Uterus (tissue), 2 donors: ENCODE measurements around the gene ZNF480.

ENCODE experiments used
- POLR2A ChIP-seq, 2 donors: fragments of 450-650 bp; IDR thresholded peaks; one replicate each; pipeline ENCODE4 v1.6.1; 2016; ENCODE audit warnings: antibody characterized with exemption in 2 of 2, mild to moderate bottlenecking in 1 of 2, moderate library complexity in 1 of 2
- TF ChIP-seq, protein P1 (sequence below), 4 experiments: fragments of 200-600 bp in 2 of 4; fragments of 450-650 bp in 2 of 4; sonication (generic) in 2 of 4; IDR thresholded peaks; one replicate each; pipeline ENCODE4 v1.5.1; 2016 to 2019; ENCODE audit warnings: antibody characterized with exemption in 4 of 4, mild to moderate bottlenecking in 2 of 4, moderate library complexity in 1 of 4

GRCh38 chr19:52335768-52336116, 38.8 kb downstream of the ZNF480 start:
- TF ChIP-seq POLR2A (IDR thresholded peaks at IDR 0.05): no peak
- TF ChIP-seq, protein P1, sequence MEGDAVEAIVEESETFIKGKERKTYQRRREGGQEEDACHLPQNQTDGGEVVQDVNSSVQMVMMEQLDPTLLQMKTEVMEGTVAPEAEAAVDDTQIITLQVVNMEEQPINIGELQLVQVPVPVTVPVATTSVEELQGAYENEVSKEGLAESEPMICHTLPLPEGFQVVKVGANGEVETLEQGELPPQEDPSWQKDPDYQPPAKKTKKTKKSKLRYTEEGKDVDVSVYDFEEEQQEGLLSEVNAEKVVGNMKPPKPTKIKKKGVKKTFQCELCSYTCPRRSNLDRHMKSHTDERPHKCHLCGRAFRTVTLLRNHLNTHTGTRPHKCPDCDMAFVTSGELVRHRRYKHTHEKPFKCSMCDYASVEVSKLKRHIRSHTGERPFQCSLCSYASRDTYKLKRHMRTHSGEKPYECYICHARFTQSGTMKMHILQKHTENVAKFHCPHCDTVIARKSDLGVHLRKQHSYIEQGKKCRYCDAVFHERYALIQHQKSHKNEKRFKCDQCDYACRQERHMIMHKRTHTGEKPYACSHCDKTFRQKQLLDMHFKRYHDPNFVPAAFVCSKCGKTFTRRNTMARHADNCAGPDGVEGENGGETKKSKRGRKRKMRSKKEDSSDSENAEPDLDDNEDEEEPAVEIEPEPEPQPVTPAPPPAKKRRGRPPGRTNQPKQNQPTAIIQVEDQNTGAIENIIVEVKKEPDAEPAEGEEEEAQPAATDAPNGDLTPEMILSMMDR (IDR thresholded peaks at IDR 0.05): no peak
